Measurements from ENCODE around the gene GBP1. TPM values are rescaled to one million over a fixed set of nuclear protein-coding genes. Genes with fewer than 3 reads are reported as not detected.

Gene GBP1
- total and polyA plus RNA-seq, 2 donors (not counting 3 experiments of a cell fraction or from before 2014, with no cell fraction given) = 11.6 to 28.0 TPM

- Histone ChIP-seq H3K27ac (ENCODE audit: insufficient read depth, low read depth, low read length) (no peak overlapping the region), H2AFZ (ENCODE audit: low read depth, low read length) (no peak overlapping the region), H3K27me3 (ENCODE audit: control insufficient read depth in 2 of 2, insufficient read depth in 2 of 2, low read length in 2 of 2) (no peaks in the 10 kb centered on the region), H3K4me3 (replicated peaks in 1 of 3; ENCODE audit: insufficient read depth in 1 of 3, low read depth in 1 of 3, low read length in 3 of 3) (no peak overlapping the region), H3K79me2 (ENCODE audit: control insufficient read depth, insufficient read depth, low read length) (no peaks in the 10 kb centered on the region), H3K4me2 (ENCODE audit: insufficient read depth, low read length) (no peak overlapping the region), H3K9me1 (replicated peaks; ENCODE audit: control insufficient read depth, extremely low read depth, insufficient read depth, low read length) (no peaks in the 10 kb centered on the region), H3K4me1 (ENCODE audit: control insufficient read depth, extremely low read depth, insufficient read depth, low read length) (no peaks in the 10 kb centered on the region), H4K20me1 (replicated peaks; ENCODE audit: control insufficient read depth, extremely low read depth, insufficient read depth, low read length) (no peaks in the 10 kb centered on the region), H3K36me3 (ENCODE audit: control insufficient read depth in 2 of 2, extremely low read depth in 1 of 2, insufficient read depth in 2 of 2, low read length in 2 of 2) (peaks cover 0 to 1% of the 10 kb centered on the region in 2 experiments), H3K9me3 (replicated peaks; ENCODE audit: control insufficient read depth, insufficient read depth, low read length) (no peaks in the 10 kb centered on the region), H3K9ac (replicated peaks; ENCODE audit: extremely low read depth, insufficient read depth, low read length) (no peak overlapping the region)
- DNase-seq (ENCODE audit: low read depth, low spot score) (no peak), FAIRE-seq (no peak)
- no peak for TF ChIP-seq POLR2A (IDR thresholded peaks at IDR 0.05; ENCODE audit: low read depth, low read length)
- TF ChIP-seq CTCF (IDR thresholded peaks at IDR 0.05; ENCODE audit: extremely low read depth in 1 of 2, insufficient read depth in 1 of 2, low read depth in 1 of 2, low read length in 2 of 2) = no peak
- TF ChIP-seq POLR2AphosphoS5 (IDR thresholded peaks at IDR 0.05; ENCODE audit: insufficient read depth, low read depth, low read length) = no peak
- TF ChIP-seq GATA2 (IDR thresholded peaks at IDR 0.05; ENCODE audit: insufficient read depth, insufficient read length, low read depth, low read length) = no peak
- TF ChIP-seq JUN (IDR thresholded peaks at IDR 0.05; ENCODE audit: borderline replicate concordance, insufficient read depth, insufficient read length, low read depth) = no peak
- TF ChIP-seq FOS (IDR thresholded peaks at IDR 0.05; ENCODE audit: borderline replicate concordance, insufficient read depth, low read length) = no peak
- no peak for TF ChIP-seq EZH2 (IDR thresholded peaks at IDR 0.05; ENCODE audit: borderline replicate concordance, low read depth, low read length, severe bottlenecking)
- TF ChIP-seq MYC (IDR thresholded peaks at IDR 0.05; ENCODE audit: low read depth, low read length) = no peak
- dilution Hi-C loops (cut with MboI; ENCODE audit: extremely low pct_ligation_motif_present, low sequenced_read_pairs) (no loop called here), intact Hi-C loops (cut with micrococcal nuclease) (no loop called here)
- BruUV-seq (replicated peaks) = no TSS peak
- CTCF ChIA-PET = no interaction called here
- POLR2A ChIA-PET = no interaction called here
Measured at GRCh38 chr1:89051300-89051954, 13.6 kb downstream of the GBP1 start.

Data from endothelial cell of umbilical vein (primary cell).